ENCODE results near the gene INPP5A. TPM values are rescaled to one million over a fixed set of nuclear protein-coding genes. Genes with fewer than 3 reads are reported as not detected.

The INPP5A gene
- total and polyA plus RNA-seq, 10 of the 15 experiments (the other 5 are each of a cell fraction or from before 2014, with no cell fraction given): 0.52 to 15.0 (median 6.3) TPM

DNA sequence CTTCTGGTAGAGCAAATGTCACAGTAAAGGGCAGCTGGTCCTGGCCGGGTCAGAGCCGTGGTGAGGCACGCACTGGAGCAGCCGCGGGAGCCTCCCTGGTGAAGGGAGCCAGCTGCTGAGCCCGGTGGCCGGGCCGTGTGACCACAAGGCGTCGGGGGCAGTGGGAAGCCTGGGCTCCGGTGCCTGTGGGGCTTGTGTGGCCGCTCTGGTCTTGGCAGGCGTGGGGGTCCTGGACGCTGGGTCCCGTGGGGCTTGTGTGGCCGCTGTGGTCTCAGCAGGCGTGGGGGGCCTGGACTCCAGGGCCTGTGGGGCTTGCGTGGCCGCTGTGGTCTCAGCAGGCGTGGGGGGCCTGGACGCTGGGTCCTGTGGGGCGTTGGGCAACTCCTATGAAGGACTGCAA lies 191.2 kb downstream of the INPP5A start:
- FAIRE-seq: no peak
- 88% methylated on average over 12 of the region's 22 CpGs for WGBS (ENCODE audit: insufficient coverage, insufficient replicate concordance, low lambda C conversion rate, missing lambda C conversion rate)
- RAD21 ChIA-PET (ENCODE audit: unreplicated experiment): no interaction called here

More for the DNA sequence above, 191.2 kb downstream of the INPP5A start:
- H2AFZ ChIP-seq (ENCODE audit: control insufficient read depth, low read depth, low read length): no peak overlapping the region
- H3K36me3 ChIP-seq (ENCODE audit: control insufficient read depth in 2 of 2, insufficient read depth in 2 of 2, low read length in 1 of 2): no peaks in the 10 kb centered on the region; a peak in 2 of 4 replicates
- in situ Hi-C loops (cut with MboI): no loop called here
- H3K79me2 ChIP-seq (ENCODE audit: control insufficient read depth, insufficient read depth, low read length): no peaks in the 10 kb centered on the region
- SMC1A ChIA-PET (ENCODE audit: uncharacterized antibody, unreplicated experiment): no interaction called here
- ATAC-seq: no peak
- no peaks in the 10 kb centered on the region for H3K27me3 ChIP-seq (replicated peaks in 1 of 2; ENCODE audit: control insufficient read depth in 2 of 2, insufficient read depth in 2 of 2, low read length in 1 of 2)
- H3K4me3 ChIP-seq: no peak overlapping the region
- POLR2A ChIA-PET: no interaction called here
- TF ChIP-seq RFX5 (IDR thresholded peaks at IDR 0.05; ENCODE audit: low read depth, low read length): no peak
- TF ChIP-seq HDAC6 (IDR thresholded peaks at IDR 0.05; ENCODE audit: unreplicated experiment): no peak
- TF ChIP-seq ESRRA (IDR thresholded peaks at IDR 0.05; ENCODE audit: low read length): no peak
- TF ChIP-seq DPF2 (IDR thresholded peaks at IDR 0.05): no peak
- no peak for TF ChIP-seq POLR2A (IDR thresholded peaks at IDR 0.05; ENCODE audit: low read depth, low read length)
- no peak for TF ChIP-seq TCF12 (IDR thresholded peaks at IDR 0.05; ENCODE audit: low read depth, low read length)
- no peak for TF ChIP-seq IKZF2 (IDR thresholded peaks at IDR 0.05)
- TF ChIP-seq FOXM1 (IDR thresholded peaks at IDR 0.05; ENCODE audit: low read depth, low read length): no peak
- no peak for TF ChIP-seq RCOR1 (conservative IDR thresholded peaks at IDR 0.05; ENCODE audit: low read depth, low read length)
- no peak for TF ChIP-seq CREB1 (IDR thresholded peaks at IDR 0.05; ENCODE audit: low read depth)
- TF ChIP-seq, protein P1, sequence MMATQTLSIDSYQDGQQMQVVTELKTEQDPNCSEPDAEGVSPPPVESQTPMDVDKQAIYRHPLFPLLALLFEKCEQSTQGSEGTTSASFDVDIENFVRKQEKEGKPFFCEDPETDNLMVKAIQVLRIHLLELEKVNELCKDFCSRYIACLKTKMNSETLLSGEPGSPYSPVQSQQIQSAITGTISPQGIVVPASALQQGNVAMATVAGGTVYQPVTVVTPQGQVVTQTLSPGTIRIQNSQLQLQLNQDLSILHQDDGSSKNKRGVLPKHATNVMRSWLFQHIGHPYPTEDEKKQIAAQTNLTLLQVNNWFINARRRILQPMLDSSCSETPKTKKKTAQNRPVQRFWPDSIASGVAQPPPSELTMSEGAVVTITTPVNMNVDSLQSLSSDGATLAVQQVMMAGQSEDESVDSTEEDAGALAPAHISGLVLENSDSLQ (IDR thresholded peaks at IDR 0.05): no peak
- no peak for TF ChIP-seq SMAD1 (IDR thresholded peaks at IDR 0.05; ENCODE audit: low read depth, partially characterized antibody)
- TF ChIP-seq, protein P2, sequence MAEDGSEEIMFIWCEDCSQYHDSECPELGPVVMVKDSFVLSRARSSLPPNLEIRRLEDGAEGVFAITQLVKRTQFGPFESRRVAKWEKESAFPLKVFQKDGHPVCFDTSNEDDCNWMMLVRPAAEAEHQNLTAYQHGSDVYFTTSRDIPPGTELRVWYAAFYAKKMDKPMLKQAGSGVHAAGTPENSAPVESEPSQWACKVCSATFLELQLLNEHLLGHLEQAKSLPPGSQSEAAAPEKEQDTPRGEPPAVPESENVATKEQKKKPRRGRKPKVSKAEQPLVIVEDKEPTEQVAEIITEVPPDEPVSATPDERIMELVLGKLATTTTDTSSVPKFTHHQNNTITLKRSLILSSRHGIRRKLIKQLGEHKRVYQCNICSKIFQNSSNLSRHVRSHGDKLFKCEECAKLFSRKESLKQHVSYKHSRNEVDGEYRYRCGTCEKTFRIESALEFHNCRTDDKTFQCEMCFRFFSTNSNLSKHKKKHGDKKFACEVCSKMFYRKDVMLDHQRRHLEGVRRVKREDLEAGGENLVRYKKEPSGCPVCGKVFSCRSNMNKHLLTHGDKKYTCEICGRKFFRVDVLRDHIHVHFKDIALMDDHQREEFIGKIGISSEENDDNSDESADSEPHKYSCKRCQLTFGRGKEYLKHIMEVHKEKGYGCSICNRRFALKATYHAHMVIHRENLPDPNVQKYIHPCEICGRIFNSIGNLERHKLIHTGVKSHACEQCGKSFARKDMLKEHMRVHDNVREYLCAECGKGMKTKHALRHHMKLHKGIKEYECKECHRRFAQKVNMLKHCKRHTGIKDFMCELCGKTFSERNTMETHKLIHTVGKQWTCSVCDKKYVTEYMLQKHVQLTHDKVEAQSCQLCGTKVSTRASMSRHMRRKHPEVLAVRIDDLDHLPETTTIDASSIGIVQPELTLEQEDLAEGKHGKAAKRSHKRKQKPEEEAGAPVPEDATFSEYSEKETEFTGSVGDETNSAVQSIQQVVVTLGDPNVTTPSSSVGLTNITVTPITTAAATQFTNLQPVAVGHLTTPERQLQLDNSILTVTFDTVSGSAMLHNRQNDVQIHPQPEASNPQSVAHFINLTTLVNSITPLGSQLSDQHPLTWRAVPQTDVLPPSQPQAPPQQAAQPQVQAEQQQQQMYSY (CRISPR knock-in tag; IDR thresholded peaks at IDR 0.05): no peak
- no peak for TF ChIP-seq FOS (IDR thresholded peaks at IDR 0.05; ENCODE audit: borderline replicate concordance, extremely low read depth, insufficient read length)
- no peak overlapping the region for H3K27ac ChIP-seq (ENCODE audit: control insufficient read depth, insufficient read depth)
- CTCF ChIA-PET: no interaction called here
- H3K9ac ChIP-seq (ENCODE audit: control insufficient read depth, insufficient read depth, low read length): no peak overlapping the region
- H4K20me1 ChIP-seq (ENCODE audit: control insufficient read depth, insufficient read depth): no peaks in the 10 kb centered on the region
- intact Hi-C loops (cut with micrococcal nuclease; ENCODE audit: unreplicated experiment): no loop called here
- no peaks in the 10 kb centered on the region for H3K4me1 ChIP-seq (ENCODE audit: control insufficient read depth, insufficient read depth, low read length)
- no peak overlapping the region for H3K4me2 ChIP-seq (ENCODE audit: control insufficient read depth, insufficient read depth)
- BruUV-seq (replicated peaks): no TSS peak
- no peaks in the 10 kb centered on the region for H3K9me3 ChIP-seq (replicated peaks; ENCODE audit: control insufficient read depth, insufficient read depth, low read length)
- no peak for DNase-seq (ENCODE audit: low read depth, low spot score)

All from GM12878 (cell line).